Ishikawa (cell line): ENCODE data around the gene CSNK1G3.
A peak's percentile ranks its signal among the peaks of the same experiment; 100 is the strongest.

Source experiments
- CEBPB ChIP-seq: IDR thresholded peaks from 2 replicates; pipeline ENCODE4 v1.6.1; 2012
- CREB1 ChIP-seq: IDR thresholded peaks from 2 replicates; pipeline ENCODE4 v1.6.1; 2012; ENCODE audit warnings: low read depth
- EGR1 ChIP-seq: IDR thresholded peaks from 2 replicates; pipeline ENCODE4 v1.6.1; 2012
- EP300 ChIP-seq: IDR thresholded peaks from 2 replicates; pipeline ENCODE4 v1.6.1; 2012; ENCODE audit warnings: borderline replicate concordance
- FOXM1 ChIP-seq: IDR thresholded peaks from 2 replicates; pipeline ENCODE4 v1.6.1; 2012; ENCODE audit warnings: low read depth, borderline replicate concordance
- MAX ChIP-seq: IDR thresholded peaks from 2 replicates; pipeline ENCODE4 v1.6.1; 2012
- NFIC ChIP-seq: IDR thresholded peaks from 2 replicates; pipeline ENCODE4 v1.6.1; 2012
- RAD21 ChIP-seq: IDR thresholded peaks from 2 replicates; pipeline ENCODE4 v1.6.1; 2012; ENCODE audit warnings: low read depth
- REST ChIP-seq: IDR thresholded peaks from 2 replicates; pipeline ENCODE4 v1.6.1; 2012; ENCODE audit warnings: low read depth, mild to moderate bottlenecking
- TAF1 ChIP-seq: IDR thresholded peaks from 2 replicates; pipeline ENCODE4 v1.6.1; 2012; ENCODE audit warnings: low read depth, mild to moderate bottlenecking
- TCF12 ChIP-seq: IDR thresholded peaks from 2 replicates; pipeline ENCODE4 v1.6.1; 2012; ENCODE audit warnings: low read depth
- TEAD4 ChIP-seq: IDR thresholded peaks from 2 replicates; pipeline ENCODE4 v1.6.1; 2012
- YY1 ChIP-seq: IDR thresholded peaks from 2 replicates; pipeline ENCODE4 v1.6.1; 2012; ENCODE audit warnings: low read depth
- ZBTB7A ChIP-seq: IDR thresholded peaks from 2 replicates; pipeline ENCODE4 v1.6.1; 2012; ENCODE audit warnings: low read depth
- TF ChIP-seq, protein P1 (sequence below): IDR thresholded peaks from 2 replicates; pipeline ENCODE4 v1.6.1; 2012

Gene CSNK1G3

DNA sequence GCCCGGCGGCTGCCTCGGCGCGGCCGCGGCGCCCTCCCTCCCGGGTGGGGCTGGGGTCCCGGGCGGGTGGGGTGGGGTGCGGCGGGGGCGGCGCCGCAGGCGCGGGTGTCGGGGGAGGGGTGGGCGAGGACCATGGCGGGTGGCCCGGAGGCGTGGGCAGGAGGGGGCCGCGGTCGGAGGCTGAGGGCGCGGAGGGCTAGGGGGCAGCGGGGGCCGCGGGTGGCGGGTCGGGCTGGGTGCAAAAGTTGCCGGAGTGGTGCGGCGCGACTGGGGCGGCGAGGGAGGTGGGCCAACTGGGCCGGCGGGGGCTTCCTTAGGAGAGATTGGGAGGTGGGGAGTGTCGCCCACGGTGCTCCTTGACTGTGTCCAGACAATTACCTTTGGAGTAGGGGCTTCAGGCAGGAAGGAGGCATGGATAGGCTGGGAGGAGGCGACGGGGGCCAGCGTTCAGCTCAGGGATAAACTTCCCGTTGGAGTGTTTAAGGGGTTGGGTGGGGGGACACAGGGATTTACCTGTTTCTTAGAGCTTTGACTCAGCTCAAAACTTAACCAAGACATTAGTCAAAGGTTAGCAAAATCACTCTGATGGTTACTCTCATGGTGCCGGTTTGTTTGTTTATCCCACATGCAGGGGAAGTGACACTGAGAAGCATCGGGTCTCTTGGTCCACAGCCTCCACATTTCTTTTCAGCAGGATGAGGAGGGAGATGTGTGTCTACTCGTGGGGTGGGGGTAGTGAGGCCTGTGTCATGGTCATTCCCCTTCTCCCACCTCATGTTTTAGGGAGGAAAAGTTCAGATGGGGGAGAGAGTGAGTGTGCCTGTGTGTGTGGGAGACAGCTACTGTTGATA is 859 bp downstream of the CSNK1G3 start:
- TF ChIP-seq TAF1, result no peak
- TF ChIP-seq EGR1, result no peak
- TF ChIP-seq NFIC, result no peak
- TF ChIP-seq CEBPB, result no peak
- TF ChIP-seq ZBTB7A, result peak; percentile 70; the same call in 1 of the 2 replicates

- no peak for TF ChIP-seq TCF12
- no peak for TF ChIP-seq REST
- no peak for TF ChIP-seq TEAD4
- no peak for TF ChIP-seq YY1
- TF ChIP-seq, protein P1, sequence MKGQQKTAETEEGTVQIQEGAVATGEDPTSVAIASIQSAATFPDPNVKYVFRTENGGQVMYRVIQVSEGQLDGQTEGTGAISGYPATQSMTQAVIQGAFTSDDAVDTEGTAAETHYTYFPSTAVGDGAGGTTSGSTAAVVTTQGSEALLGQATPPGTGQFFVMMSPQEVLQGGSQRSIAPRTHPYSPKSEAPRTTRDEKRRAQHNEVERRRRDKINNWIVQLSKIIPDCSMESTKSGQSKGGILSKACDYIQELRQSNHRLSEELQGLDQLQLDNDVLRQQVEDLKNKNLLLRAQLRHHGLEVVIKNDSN, result no peak
- TF ChIP-seq CREB1, result no peak
- no peak for TF ChIP-seq EGR1
- TF ChIP-seq FOXM1, result no peak
- no peak for TF ChIP-seq EP300
- TF ChIP-seq ZBTB7A, result no peak
- TF ChIP-seq CEBPB, result no peak
- no peak for TF ChIP-seq RAD21
- no peak for TF ChIP-seq NFIC
- no peak for TF ChIP-seq TAF1
- TF ChIP-seq MAX, result no peak
Measured at GRCh38 chr5:123514615-123515355, 2.8 kb downstream of the CSNK1G3 start.

- TF ChIP-seq TCF12 (no peak), MAX (no peak), FOXM1 (no peak), EP300 (no peak), CREB1 (no peak), EGR1 (no peak), YY1 (no peak), NFIC (no peak), TEAD4 (no peak), RAD21 (no peak), REST (no peak), ZBTB7A (no peak), TAF1 (no peak), CEBPB (no peak)
- TF ChIP-seq, protein P1, result no peak
Measured at GRCh38 chr5:123515904-123516303, 3.9 kb downstream of the CSNK1G3 start.

- TF ChIP-seq TCF12 (no peak), REST (no peak), TEAD4 (no peak), EGR1 (no peak), TAF1 (no peak), CEBPB (no peak)
Measured at GRCh38 chr5:123517476-123517875, 5.5 kb downstream of the CSNK1G3 start.
